KOPT-K1 (cell line): ENCODE data around the gene TSPAN14.
"Not testable (repeated sequence)": the region's sequence is repeated elsewhere in the genome, so short reads cannot be mapped to it uniquely, and the experiment has no call there.

Experiments
- H3K27ac ChIP-seq: fragments of 200-600 bp; sonication (generic); 2 replicates; pipeline ENCODE4 v1.5.1; 2016; ENCODE audit warnings: antibody characterized with exemption, mild to moderate bottlenecking, low read depth, low read length; ENCODE audit not compliant: poor library complexity, severe bottlenecking
- H3K36me3 ChIP-seq: fragments of 200-600 bp; sonication (generic); 2 replicates; pipeline ENCODE4 v1.5.1; 2017; ENCODE audit warnings: antibody characterized with exemption, mild to moderate bottlenecking, low read length, moderate library complexity; ENCODE audit not compliant: insufficient read depth
- H3K9me3 ChIP-seq: fragments of 200-600 bp; sonication (generic); 2 replicates; pipeline ENCODE4 v1.5.1; 2017; ENCODE audit warnings: antibody characterized with exemption, low read length, mild to moderate bottlenecking; ENCODE audit not compliant: insufficient read depth, poor library complexity, severe bottlenecking

Gene TSPAN14

GRCh38 chr10:80536361-80536835, 82.3 kb downstream of the TSPAN14 start:
- H3K9me3 ChIP-seq = no peaks in the 10 kb centered on the region
- H3K27ac ChIP-seq = no peak overlapping the region
- no peaks in the 10 kb centered on the region for H3K36me3 ChIP-seq

GRCh38 chr10:80537086-80537735, 83.1 kb downstream of the TSPAN14 start:
- H3K36me3 ChIP-seq = no peaks in the 10 kb centered on the region
- H3K9me3 ChIP-seq = no peaks in the 10 kb centered on the region
- H3K27ac ChIP-seq = no peak overlapping the region

GRCh38 chr10:80537736-80538480, 83.8 kb downstream of the TSPAN14 start, which contains the start of gene SH2D4B:
TSS of gene SH2D4B (plus strand) at chr10:80537902. CDS start at chr10:80538332, 430 bp downstream.
- no peaks in the 10 kb centered on the region for H3K36me3 ChIP-seq
- no peaks in the 10 kb centered on the region for H3K9me3 ChIP-seq
- H3K27ac ChIP-seq = no peak within 1 kb of the TSS

- Histone ChIP-seq H3K36me3 (no peaks in the 10 kb centered on the region), H3K27ac (no peak overlapping the region), H3K9me3 (no peaks in the 10 kb centered on the region)
Observed at GRCh38 chr10:80538481-80539185, 84.5 kb downstream of the TSPAN14 start.

GRCh38 chr10:80539421-80540031, 85.4 kb downstream of the TSPAN14 start:
- Histone ChIP-seq H3K36me3 (no peaks in the 10 kb centered on the region), H3K27ac (no peak overlapping the region), H3K9me3 (no peaks in the 10 kb centered on the region)

GRCh38 chr10:80540136-80540535, 86.0 kb downstream of the TSPAN14 start:
- H3K27ac ChIP-seq = no peak overlapping the region
- no peaks in the 10 kb centered on the region for H3K36me3 ChIP-seq
- H3K9me3 ChIP-seq = no peaks in the 10 kb centered on the region

- Histone ChIP-seq H3K9me3 (no peaks in the 10 kb centered on the region), H3K27ac (no peak overlapping the region), H3K36me3 (no peaks in the 10 kb centered on the region)
Observed at GRCh38 chr10:80540618-80540980, 86.5 kb downstream of the TSPAN14 start.

- no peak overlapping the region for H3K27ac ChIP-seq
Observed at GRCh38 chr10:80540981-80541750, 87.1 kb downstream of the TSPAN14 start.

GRCh38 chr10:80542053-80542452, 87.9 kb downstream of the TSPAN14 start:
- no peaks in the 10 kb centered on the region for H3K9me3 ChIP-seq
- H3K36me3 ChIP-seq = no peaks in the 10 kb centered on the region
- H3K27ac ChIP-seq = no peak overlapping the region

More at GRCh38 chr10:80540981-80541750, 87.1 kb downstream of the TSPAN14 start:
- H3K9me3 ChIP-seq = no peaks in the 10 kb centered on the region
- no peaks in the 10 kb centered on the region for H3K36me3 ChIP-seq

GRCh38 chr10:80542652-80543318, 88.7 kb downstream of the TSPAN14 start:
- H3K27ac ChIP-seq = no peak overlapping the region
- H3K9me3 ChIP-seq = no peaks in the 10 kb centered on the region
- no peaks in the 10 kb centered on the region for H3K36me3 ChIP-seq

- H3K27ac ChIP-seq, H3K36me3 ChIP-seq, H3K9me3 ChIP-seq: not testable (repeated sequence)
Observed at GRCh38 chr10:80543319-80543672, 89.2 kb downstream of the TSPAN14 start.

- Histone ChIP-seq H3K36me3 (no peaks in the 10 kb centered on the region), H3K27ac (no peak overlapping the region), H3K9me3 (no peaks in the 10 kb centered on the region)
Observed at GRCh38 chr10:80544316-80544953, 90.3 kb downstream of the TSPAN14 start.

GRCh38 chr10:80545258-80545881, 91.3 kb downstream of the TSPAN14 start:
- no peaks in the 10 kb centered on the region for H3K9me3 ChIP-seq
- no peaks in the 10 kb centered on the region for H3K36me3 ChIP-seq
- no peak overlapping the region for H3K27ac ChIP-seq
